HG03442 (cell line): ENCODE data around the gene USP47.
"Not testable (repeated sequence)": the region's sequence is repeated elsewhere in the genome, so short reads cannot be mapped to it uniquely, and the experiment has no call there.

Experiments used
- ATAC-seq: cut with Tn5 transposase; IDR thresholded peaks from one replicate; pipeline ENCODE4 v1.9.1; 2021; ENCODE audit warnings: mild to moderate bottlenecking, moderate library complexity; ENCODE audit not compliant: unreplicated experiment

Gene USP47

GRCh38 chr11:11821899-11822298, 19.9 kb upstream of the USP47 start:
- ATAC-seq, result no peak

GRCh38 chr11:11822946-11823345, 18.8 kb upstream of the USP47 start:
- no peak for ATAC-seq

GRCh38 chr11:11826260-11826659, 15.5 kb upstream of the USP47 start:
- ATAC-seq, result no peak

GRCh38 chr11:11827272-11827671, 14.5 kb upstream of the USP47 start:
- ATAC-seq, result no peak

- ATAC-seq, result not testable (repeated sequence)
These were observed 10.4 kb upstream of the USP47 start for GRCh38 chr11:11831406-11831805.

GRCh38 chr11:11836676-11837231, 5.0 kb upstream of the USP47 start:
- no peak for ATAC-seq

GRCh38 chr11:11839718-11840117, 2.1 kb upstream of the USP47 start:
- ATAC-seq, result no peak

GRCh38 chr11:11841116-11841722, 553 bp upstream of the USP47 start:
- peak; percentile 26 for ATAC-seq

GRCh38 chr11:11842421-11843008, 743 bp downstream of the USP47 start:
- peak; percentile 31 for ATAC-seq

GRCh38 chr11:11843211-11843621, 1.4 kb downstream of the USP47 start:
- ATAC-seq, result no peak

GRCh38 chr11:11843642-11844041, 1.9 kb downstream of the USP47 start:
- no peak for ATAC-seq

- no peak for ATAC-seq
These were observed 2.5 kb downstream of the USP47 start for GRCh38 chr11:11844272-11844671.

- no peak for ATAC-seq
These were observed 3.3 kb downstream of the USP47 start for GRCh38 chr11:11845071-11845470.

GRCh38 chr11:11845551-11845950, 3.8 kb downstream of the USP47 start:
- ATAC-seq, result no peak

GRCh38 chr11:11847082-11847481, 5.3 kb downstream of the USP47 start:
- ATAC-seq, result no peak

- peak; percentile 62 for ATAC-seq
These were observed 7.3 kb downstream of the USP47 start for GRCh38 chr11:11848891-11849746.

GRCh38 chr11:11850668-11851067, 8.9 kb downstream of the USP47 start:
- ATAC-seq, result no peak

GRCh38 chr11:11856638-11857037, 14.9 kb downstream of the USP47 start:
- peak; percentile 52 for ATAC-seq

- no peak for ATAC-seq
These were observed 16.0 kb downstream of the USP47 start for GRCh38 chr11:11857769-11858168.

GRCh38 chr11:11858676-11859075, 16.9 kb downstream of the USP47 start:
- no peak for ATAC-seq

GRCh38 chr11:11860103-11860979, 18.6 kb downstream of the USP47 start:
- ATAC-seq, result no peak
